Activated CD8-positive, alpha-beta memory T cell treated with anti-CD3 and anti-CD28 coated beads for 4 hours (primary cell): ENCODE measurements around the gene ZNF653.

Experiments used
- DNase-seq, 2 donors: peaks; one replicate each; pipeline ENCODE4 v3.0.0-alpha.2; 2020; ENCODE audit warnings: low read depth in 2 of 2

Gene ZNF653

DNA sequence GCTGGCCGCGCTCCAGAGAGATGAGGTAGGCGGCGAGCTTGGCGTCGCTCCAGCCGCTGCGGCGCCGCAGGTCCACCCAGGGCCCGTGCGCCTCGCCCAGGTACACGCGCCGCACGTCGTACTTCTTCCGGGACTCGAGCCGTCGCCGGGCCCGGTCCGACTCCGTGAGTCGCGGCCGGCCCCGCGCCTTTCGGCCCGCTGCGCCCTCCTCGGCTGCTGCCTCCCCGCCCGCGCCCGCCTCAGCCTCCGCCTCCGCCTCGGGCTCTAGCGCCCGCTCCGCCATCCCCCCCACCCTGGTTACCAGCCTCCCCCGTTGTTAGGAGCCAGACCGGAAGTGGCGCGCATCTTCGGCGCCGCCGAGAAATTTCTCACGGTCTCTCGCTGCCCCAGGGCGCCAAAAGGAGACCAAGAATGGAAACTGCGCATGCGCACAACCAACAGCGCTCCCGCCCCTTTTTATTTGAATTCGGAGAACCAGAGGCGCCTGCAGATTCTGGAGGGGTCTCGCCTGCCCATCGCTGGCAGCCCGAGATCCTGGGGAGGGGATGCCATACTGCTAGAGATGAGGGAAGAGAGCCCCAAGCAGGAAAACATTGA is at the start of gene ZNF653:
TSS of gene ZNF653 (minus strand) at position 336 of the 597 bp plus-strand sequence. CDS start at position 283, 53 bp downstream.
- DNase-seq: peak; percentile 93

DNA sequence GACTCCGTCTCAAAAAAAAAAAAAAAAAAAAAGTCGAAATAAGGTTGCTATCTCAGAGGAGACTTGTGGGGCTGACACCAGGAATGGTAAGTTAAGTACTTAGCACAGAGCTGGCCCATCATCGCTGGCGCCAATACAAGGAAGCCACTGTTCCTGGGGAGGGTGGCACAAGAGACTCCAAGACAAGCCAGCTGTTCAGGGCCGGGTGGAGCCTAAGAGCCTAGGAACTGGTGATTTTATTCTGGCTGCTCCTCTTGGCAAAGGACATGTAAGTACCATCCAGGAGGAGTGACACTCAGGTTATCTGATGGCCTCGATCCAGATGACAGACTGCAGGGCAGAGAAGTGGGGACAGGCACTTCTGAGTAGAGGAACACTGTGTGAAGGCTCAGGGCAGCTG is 49.6 kb upstream of the ZNF653 start:
- DNase-seq: no peak

DNA sequence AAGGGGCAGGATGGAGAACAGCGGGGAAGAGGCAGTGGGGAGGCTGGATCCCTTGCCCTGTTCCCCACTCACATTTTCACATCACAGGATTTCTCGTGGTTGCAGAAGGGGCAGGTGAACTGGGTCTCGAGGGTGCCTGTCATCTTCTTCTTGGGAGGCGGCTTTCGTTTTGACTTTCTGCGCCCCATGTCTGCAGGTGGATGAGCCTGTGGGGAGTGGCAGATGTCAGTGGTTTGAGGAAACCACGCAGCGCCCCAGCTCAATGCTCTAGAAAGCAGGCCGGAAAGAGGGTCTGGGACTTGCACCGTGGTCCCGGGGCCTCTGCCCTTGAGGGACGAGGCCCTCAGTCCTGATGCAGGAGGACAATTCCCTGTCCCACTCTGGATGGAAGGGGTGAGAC is 48.5 kb upstream of the ZNF653 start:
- DNase-seq: no peak

- DNase-seq: no peak
Observed at GRCh38 chr19:11552666-11553372, 47.2 kb upstream of the ZNF653 start.

- no peak for DNase-seq
Observed at GRCh38 chr19:11551603-11552235, 46.1 kb upstream of the ZNF653 start.

GRCh38 chr19:11550265-11550664 is 44.6 kb upstream of the ZNF653 start:
- no peak for DNase-seq

DNA sequence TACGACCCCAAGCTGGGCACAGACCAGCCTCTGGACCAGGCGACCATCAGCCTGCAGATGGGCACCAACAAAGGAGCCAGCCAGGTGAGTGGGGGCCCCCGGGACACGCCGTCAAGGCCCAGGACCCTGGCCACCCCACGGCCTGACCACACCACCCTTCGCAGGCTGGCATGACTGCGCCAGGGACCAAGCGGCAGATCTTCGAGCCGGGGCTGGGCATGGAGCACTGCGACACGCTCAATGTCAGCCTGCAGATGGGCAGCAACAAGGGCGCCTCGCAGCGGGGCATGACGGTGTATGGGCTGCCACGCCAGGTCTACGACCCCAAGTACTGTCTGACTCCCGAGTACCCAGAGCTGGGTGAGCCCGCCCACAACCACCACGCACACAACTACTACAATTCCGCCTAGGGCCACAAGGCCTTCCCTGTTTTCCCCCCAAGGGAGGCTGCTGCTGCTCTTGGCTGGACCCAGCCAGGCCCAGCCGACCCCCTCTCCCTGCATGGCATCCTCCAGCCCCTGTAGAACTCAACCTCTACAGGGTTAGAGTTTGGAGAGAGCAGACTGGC is 43.8 kb upstream of the ZNF653 start:
- DNase-seq: no peak

DNA sequence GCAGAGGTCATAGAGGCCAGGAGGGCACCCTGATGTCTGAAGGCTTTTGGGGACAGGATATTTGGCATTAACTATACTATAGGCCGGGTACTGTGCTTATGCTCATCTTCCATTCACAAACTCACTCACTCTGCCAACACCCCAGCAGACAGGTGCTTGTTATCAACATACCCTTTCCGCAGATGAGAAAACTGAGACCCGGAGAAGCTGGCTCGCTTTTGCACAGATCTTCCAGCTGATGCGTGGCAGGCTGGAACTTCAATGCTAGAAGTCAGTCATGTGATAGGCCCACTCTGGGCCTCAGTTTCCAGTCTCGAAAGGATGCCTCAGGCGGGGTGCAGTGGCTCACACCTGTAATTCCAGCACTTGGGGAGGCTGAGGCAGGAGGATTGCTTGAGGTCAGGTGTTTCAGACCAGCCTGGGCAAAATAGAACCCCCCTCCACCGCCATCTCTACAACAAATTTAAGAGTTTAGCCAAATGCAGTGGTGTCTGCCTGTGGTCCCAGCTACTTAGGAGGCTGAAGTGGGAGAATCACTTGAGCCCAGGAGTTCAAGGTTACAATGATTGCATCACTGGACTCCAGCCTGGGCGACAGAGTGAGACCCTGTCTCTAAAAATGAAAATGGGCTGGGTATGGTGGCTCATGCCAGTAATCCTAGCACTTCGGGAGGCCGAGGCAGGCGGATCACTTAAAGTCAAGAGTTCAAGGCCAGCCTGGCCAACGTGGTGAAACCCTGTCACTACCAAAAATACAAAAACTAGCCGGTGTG is 42.5 kb upstream of the ZNF653 start:
- DNase-seq: no peak

- DNase-seq: no peak
Observed at GRCh38 chr19:11541238-11541637, 35.6 kb upstream of the ZNF653 start.

DNA sequence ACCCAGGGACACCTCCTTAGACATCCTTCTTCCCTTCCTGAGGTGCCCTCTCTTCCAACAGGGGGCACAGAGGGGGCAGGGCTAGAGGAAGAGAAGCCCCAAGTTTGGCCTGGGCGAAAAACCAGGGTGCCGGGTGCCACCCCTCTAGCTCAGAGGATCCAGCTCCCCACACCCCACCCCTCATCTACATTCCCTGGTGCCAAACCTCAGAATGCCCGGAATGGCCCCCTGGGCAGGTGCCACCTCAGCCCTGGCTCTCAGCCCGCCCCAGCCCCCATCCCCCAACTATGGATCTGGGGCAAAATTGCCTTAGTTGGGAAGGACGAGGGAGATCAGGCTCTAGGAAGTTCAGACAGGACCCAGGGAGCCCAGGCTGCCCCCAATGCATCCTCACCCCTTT is 35.0 kb upstream of the ZNF653 start:
- DNase-seq: no peak

DNA sequence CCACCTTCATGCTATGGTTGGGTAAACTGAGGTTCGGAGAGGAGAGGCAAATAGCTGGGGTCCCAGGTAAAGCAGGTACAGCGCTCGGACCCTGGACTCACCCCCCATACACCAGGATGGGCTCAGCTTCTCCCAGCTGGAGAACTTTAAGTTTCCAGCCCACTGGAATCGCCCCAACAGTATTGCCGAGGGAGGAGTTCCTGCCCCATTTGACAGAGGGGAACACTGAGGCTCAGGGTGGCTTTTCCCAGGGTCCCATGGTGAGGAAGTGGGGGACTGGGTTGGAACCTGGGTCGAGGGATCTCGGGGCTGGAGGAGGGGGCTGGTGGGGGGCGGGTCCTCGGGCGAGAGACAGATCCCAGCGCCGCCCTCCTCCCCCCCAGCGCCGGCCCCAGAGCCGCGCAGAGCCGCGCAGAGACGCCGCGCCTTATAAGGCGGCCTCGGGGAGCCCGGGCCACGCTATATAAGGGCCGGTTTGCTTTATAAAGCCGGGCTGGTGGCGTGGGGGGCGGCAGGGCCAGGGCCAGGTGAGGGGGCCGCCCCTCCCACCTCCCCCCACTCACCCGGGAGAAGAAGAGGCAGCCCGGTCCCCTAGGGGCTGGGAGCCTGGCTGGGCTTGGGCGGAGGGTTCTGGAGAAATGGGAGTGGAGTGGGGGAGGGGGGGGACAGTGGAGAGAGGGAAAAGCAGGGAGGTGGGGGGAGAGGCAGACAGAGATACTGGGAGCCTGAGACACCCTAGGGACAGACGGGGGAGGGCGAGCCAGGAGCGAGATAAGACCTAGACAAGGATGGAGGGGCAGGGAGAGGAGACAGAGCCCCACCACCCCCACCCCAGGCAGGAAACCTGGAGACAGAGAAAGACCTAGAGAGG is 34.1 kb upstream of the ZNF653 start:
- no peak for DNase-seq

GRCh38 chr19:11538232-11539036 is 32.8 kb upstream of the ZNF653 start, which contains the start of gene CNN1:
Gene CNN1, plus strand, starts transcription at chr19:11538851. Its CDS starts 77 bp downstream, at chr19:11538928.
- no peak for DNase-seq

- peak; percentile 60 to 61 for DNase-seq
Observed at GRCh38 chr19:11535792-11536595, 30.4 kb upstream of the ZNF653 start.

GRCh38 chr19:11534948-11535347 is 29.3 kb upstream of the ZNF653 start:
- no peak for DNase-seq

GRCh38 chr19:11534538-11534937 is 28.9 kb upstream of the ZNF653 start:
- no peak for DNase-seq

DNA sequence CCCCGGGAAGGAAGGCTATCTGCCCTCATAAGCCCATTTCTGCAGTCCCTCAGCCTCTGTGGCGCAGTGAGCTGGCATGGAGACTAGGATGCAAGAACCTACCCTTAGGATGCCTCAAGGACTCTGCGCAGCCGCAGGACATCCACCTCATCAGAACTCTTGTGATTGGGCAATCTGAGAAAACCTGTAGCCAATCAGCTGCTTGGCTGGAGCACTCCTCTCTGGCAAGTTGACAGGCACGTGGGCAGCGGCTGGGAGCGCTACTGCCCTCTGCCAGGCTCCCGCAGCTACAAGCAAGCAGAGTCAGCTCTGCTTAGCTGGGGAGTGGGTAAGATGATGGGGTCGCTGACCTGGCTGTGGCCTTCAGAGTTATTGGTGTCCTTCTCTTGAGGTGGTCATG is 24.8 kb upstream of the ZNF653 start:
- no peak for DNase-seq

GRCh38 chr19:11528551-11529341 is 23.1 kb upstream of the ZNF653 start, which contains the start of gene ECSIT:
Gene ECSIT, minus strand, starts transcription at chr19:11529134. Its CDS starts 9,964 bp downstream, at chr19:11519170.
- peak; percentile 82 to 86 for DNase-seq

DNA sequence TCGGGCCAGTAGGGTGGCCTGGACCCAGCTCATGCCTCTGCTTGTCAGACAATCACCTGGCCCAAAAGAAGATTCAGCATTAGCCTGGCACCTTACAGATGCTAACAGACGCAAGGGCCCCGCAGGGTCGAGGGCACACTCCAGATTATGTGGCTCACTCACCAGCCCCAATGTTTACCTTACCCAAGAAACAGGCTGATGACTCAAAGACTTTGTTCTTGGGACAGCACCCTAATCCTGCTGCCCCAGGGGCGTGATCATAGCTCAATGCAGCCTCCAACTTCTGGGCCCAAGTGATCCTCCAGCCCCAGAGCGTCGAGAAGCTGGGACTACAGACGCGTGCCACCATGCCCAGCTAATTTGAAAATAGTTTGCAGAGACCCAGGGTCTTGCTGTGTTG is 13.5 kb upstream of the ZNF653 start:
- DNase-seq: no peak
